Liver (tissue), 9 donors: ENCODE measurements around the gene CACNA1H. TPM values are rescaled to one million over a fixed set of nuclear protein-coding genes. Genes with fewer than 3 reads are reported as not detected.
"Not testable (repeated sequence)": the region's sequence is repeated elsewhere in the genome, so short reads cannot be mapped to it uniquely, and the experiment has no call there.

Experiments
- DNase-seq: peaks from one replicate; pipeline ENCODE4 v3.0.0-alpha.2; 2017; ENCODE audit warnings: low spot score
- H3K27ac ChIP-seq, 2 donors: one replicate each; pipeline ENCODE4 v1.7.0; 2013; ENCODE audit warnings: inconsistent platforms in 2 of 2, low read length in 2 of 2, control low read depth in 1 of 2, low read depth in 1 of 2, mild to moderate bottlenecking in 1 of 2
- H3K27me3 ChIP-seq, 4 donors: one replicate each; pipeline versions ENCODE4 v1.6.1 to v1.7.0; 2013; ENCODE audit warnings: low read length in 3 of 4, inconsistent platforms in 1 of 4, mild to moderate bottlenecking in 1 of 4, moderate library complexity in 1 of 4; ENCODE audit not compliant: control insufficient read depth in 4 of 4, insufficient read depth in 4 of 4
- H3K36me3 ChIP-seq, 4 donors: one replicate each; pipeline versions ENCODE4 v1.6.1 to v1.7.0; 2013; ENCODE audit warnings: low read length in 3 of 4, mild to moderate bottlenecking in 3 of 4, low read depth in 1 of 4, moderate library complexity in 1 of 4; ENCODE audit not compliant: control insufficient read depth in 4 of 4, insufficient read depth in 3 of 4
- H3K4me1 ChIP-seq, 4 donors: one replicate each; pipeline versions ENCODE4 v1.6.1 to v1.7.0; 2013; ENCODE audit warnings: low read length in 3 of 4, mild to moderate bottlenecking in 3 of 4, moderate library complexity in 1 of 4; ENCODE audit not compliant: control insufficient read depth in 4 of 4, insufficient read depth in 4 of 4
- H3K4me3 ChIP-seq, 3 donors: one replicate each; pipeline versions ENCODE4 v1.6.1 to v1.7.0; 2013; ENCODE audit warnings: low read length in 3 of 3, control low read depth in 1 of 3, low read depth in 1 of 3, mild to moderate bottlenecking in 1 of 3
- H3K9ac ChIP-seq, 2 donors: one replicate each; pipeline ENCODE4 v1.7.0; 2013; ENCODE audit warnings: low read length in 2 of 2, mild to moderate bottlenecking in 2 of 2, moderate library complexity in 2 of 2, control low read depth in 1 of 2, low read depth in 1 of 2
- H3K9me3 ChIP-seq, 4 donors: one replicate each; pipeline versions ENCODE4 v1.6.1 to v1.7.0; 2013; ENCODE audit warnings: low read length in 3 of 4; ENCODE audit not compliant: control insufficient read depth in 4 of 4
- EGR1 ChIP-seq, 2 donors: IDR thresholded peaks; 2 replicates each; pipeline ENCODE4 v1.6.1; 2016 to 2018; ENCODE audit warnings: antibody characterized with exemption in 2 of 2, low read depth in 2 of 2
- FOXA1 ChIP-seq: IDR thresholded peaks from 2 replicates; pipeline ENCODE4 v1.6.1; 2016; ENCODE audit warnings: antibody characterized with exemption
- FOXA2 ChIP-seq: IDR thresholded peaks from 2 replicates; pipeline ENCODE4 v1.6.1; 2016; ENCODE audit warnings: antibody characterized with exemption
- GABPA ChIP-seq, 2 donors: IDR thresholded peaks in 1 of 2; conservative IDR thresholded peaks in 1 of 2; 2 replicates each; pipeline ENCODE4 v1.6.1; 2016; ENCODE audit warnings: antibody characterized with exemption in 2 of 2, mild to moderate bottlenecking in 1 of 2, moderate library complexity in 1 of 2
- HNF4A ChIP-seq, 2 donors: conservative IDR thresholded peaks; 2 replicates each; pipeline ENCODE4 v1.6.1; 2016; ENCODE audit warnings: antibody characterized with exemption in 2 of 2, mild to moderate bottlenecking in 2 of 2
- JUND ChIP-seq, 2 donors: IDR thresholded peaks; 2 replicates each; pipeline ENCODE4 v1.6.1; 2016; ENCODE audit warnings: antibody characterized with exemption in 2 of 2
- NR2F2 ChIP-seq: IDR thresholded peaks from 2 replicates; pipeline ENCODE4 v1.6.1; 2016; ENCODE audit warnings: antibody characterized with exemption
- RAD21 ChIP-seq, 2 donors: IDR thresholded peaks; 2 replicates each; pipeline ENCODE4 v1.6.1; 2016; ENCODE audit warnings: antibody characterized with exemption in 2 of 2, mild to moderate bottlenecking in 2 of 2
- RXRA ChIP-seq, 2 donors: IDR thresholded peaks; 2 replicates each; pipeline ENCODE4 v1.6.1; 2017 to 2018; ENCODE audit warnings: antibody characterized with exemption in 2 of 2, mild to moderate bottlenecking in 1 of 2
- SP1 ChIP-seq: IDR thresholded peaks from 2 replicates; pipeline ENCODE4 v1.6.1; 2018; ENCODE audit warnings: antibody characterized with exemption, mild to moderate bottlenecking
- YY1 ChIP-seq: IDR thresholded peaks from 2 replicates; pipeline ENCODE4 v1.6.1; 2016; ENCODE audit warnings: antibody characterized with exemption, mild to moderate bottlenecking
- WGBS: extraction: QIAGEN DNeasy Blood & Tissue Kit; methylation state at CpG from one replicate; pipeline ENCODE4 v1.1.7; 2013; 5-methylcytosine and 5-hydroxymethylcytosine counted together
- polyA plus RNA-seq, 2 donors: library from polyadenylated mRNA; stranded (reverse) in 1 of 2; unstranded in 1 of 2; fragments of 200-250 nt in 1 of 2; fragments of >200 nt in 1 of 2; fragmentation: Nextera tagmentation in 1 of 2; extraction: Ambion mirVana in 1 of 2; gene quantifications; one replicate each; pipeline versions ENCODE4 v1.2.1 to v1.2.3, GENCODE V29; 2013 to 2015
- total RNA-seq, 2 donors: library from RNA; depleted of rRNA; stranded (reverse); fragments of >200 nt; gene quantifications; one replicate each; pipeline ENCODE4 v1.2.3, GENCODE V29; 2014
- TF ChIP-seq, protein P1 (sequence below): IDR thresholded peaks from 2 replicates; pipeline ENCODE4 v1.6.1; 2016; ENCODE audit warnings: antibody characterized with exemption
- TF ChIP-seq, protein P2 (sequence below): IDR thresholded peaks from 2 replicates; pipeline ENCODE4 v1.6.1; 2016; ENCODE audit warnings: antibody characterized with exemption, mild to moderate bottlenecking
- TF ChIP-seq, protein P3 (sequence below): IDR thresholded peaks from 2 replicates; pipeline ENCODE4 v1.6.1; 2016; ENCODE audit warnings: antibody characterized with exemption
- TF ChIP-seq, protein P4 (sequence below): IDR thresholded peaks from 2 replicates; pipeline ENCODE4 v1.6.1; 2016; ENCODE audit warnings: antibody characterized with exemption
- TF ChIP-seq, protein P5 (sequence below): fragments of 150-350 bp; IDR thresholded peaks from 2 replicates; pipeline ENCODE4 v1.5.1; 2017; ENCODE audit warnings: improper control_type of control experiment, low read depth, low read length; ENCODE audit not compliant: missing input control
- donor health status: healthy.
- donor health status: healthy.
- donor health status: healthy.
- donor health status: healthy.
- donor health status: healthy.

CACNA1H gene
- total and polyA plus RNA-seq, 4 donors, result 0.21 to 8.5 (median 6.1) TPM

DNA sequence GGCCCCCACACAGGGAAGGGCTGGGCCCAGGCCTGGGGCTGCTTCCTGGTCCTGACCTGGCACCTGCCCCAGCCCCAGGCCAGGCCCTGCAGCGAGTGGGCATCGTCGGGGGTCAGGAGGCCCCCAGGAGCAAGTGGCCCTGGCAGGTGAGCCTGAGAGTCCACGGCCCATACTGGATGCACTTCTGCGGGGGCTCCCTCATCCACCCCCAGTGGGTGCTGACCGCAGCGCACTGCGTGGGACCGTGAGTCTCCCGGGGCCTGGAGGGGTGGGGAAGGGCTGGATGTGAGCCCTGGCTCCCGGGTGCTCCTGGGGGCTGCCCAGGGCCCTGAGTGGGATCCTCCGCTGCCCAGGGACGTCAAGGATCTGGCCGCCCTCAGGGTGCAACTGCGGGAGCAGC is 88.2 kb downstream of the CACNA1H start:
- WGBS, result 75% methylated on average over 11 of the region's 15 CpGs
- H3K4me1 ChIP-seq, H3K27ac ChIP-seq, H3K4me3 ChIP-seq, H3K27me3 ChIP-seq, H3K9me3 ChIP-seq, H3K36me3 ChIP-seq, H3K9ac ChIP-seq, DNase-seq: not testable (repeated sequence)

DNA sequence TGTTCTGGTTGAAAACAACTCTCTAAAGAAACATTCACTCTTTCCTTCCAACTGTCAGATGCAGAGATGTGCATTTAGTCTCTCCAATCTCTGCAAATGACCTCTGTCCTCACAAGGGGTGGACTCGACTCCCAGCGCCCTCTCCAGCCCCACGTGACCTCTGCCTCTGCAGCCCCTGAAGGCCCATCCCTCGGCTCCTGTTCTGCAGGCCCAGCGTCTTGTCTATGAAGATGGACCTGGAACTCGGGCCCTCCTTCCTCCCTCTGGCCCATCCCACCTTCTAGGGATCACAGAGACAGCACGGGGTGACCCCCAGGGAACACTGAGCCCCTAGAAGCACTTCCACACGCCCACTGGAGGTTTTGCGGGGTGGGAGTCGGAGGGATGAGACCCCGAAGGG is 90.5 kb downstream of the CACNA1H start:
- H3K27ac ChIP-seq, DNase-seq, H3K9ac ChIP-seq, H3K27me3 ChIP-seq, H3K4me1 ChIP-seq, H3K4me3 ChIP-seq, H3K36me3 ChIP-seq, H3K9me3 ChIP-seq: not testable (repeated sequence)
- WGBS, result 54% methylated on average over 7 of the region's 11 CpGs

DNA sequence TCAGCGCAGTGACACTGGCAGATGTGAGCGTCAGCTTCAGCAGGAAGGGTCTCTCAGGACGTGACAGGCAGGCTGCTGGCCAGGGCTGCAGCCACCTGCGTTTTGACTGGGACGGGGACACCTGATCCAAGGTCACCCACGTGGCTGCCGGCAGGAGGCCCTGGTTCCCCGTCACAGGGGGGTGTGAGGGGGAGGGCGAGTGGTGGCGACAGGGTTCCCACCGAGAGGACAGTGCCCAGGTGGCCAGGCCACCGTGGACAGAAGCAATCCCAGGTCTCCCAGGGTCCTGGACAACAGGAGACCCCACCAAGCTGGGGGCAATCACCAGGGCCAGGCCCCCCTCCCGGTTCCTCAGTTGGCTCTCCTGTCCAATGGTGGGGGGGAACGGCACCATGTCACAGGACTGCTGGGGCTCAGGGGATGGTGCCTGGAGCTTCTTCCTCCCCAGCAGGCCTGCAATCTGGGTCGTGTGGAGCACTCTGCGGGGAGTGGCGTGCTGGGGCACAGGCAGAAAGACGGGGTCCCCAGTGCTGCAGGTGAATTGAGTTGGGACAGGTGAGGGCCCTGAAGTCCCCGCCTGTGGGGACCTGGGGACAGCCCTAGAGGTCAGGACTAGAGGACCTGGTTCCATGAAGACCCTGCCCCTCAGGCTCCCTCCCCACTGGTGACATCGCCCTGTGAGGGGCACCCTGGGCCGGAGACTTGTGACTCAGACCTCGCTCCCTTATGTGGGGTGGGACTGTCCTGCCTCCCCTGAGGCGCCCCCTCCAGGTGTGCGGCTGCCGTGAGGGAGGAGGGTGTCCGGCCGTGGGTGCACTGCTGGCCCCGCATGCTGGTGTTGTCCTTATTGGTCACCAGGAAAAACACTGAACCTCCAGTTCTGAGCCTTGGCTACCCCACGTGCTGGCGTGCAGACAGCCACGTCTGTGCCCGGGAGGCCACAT is 91.3 kb downstream of the CACNA1H start:
- 66% methylated on average over 31 of the region's 32 CpGs for WGBS
- not testable (repeated sequence) for H3K4me3 ChIP-seq, H3K27me3 ChIP-seq, DNase-seq, H3K9me3 ChIP-seq, H3K36me3 ChIP-seq, H3K4me1 ChIP-seq, H3K9ac ChIP-seq, H3K27ac ChIP-seq

DNA sequence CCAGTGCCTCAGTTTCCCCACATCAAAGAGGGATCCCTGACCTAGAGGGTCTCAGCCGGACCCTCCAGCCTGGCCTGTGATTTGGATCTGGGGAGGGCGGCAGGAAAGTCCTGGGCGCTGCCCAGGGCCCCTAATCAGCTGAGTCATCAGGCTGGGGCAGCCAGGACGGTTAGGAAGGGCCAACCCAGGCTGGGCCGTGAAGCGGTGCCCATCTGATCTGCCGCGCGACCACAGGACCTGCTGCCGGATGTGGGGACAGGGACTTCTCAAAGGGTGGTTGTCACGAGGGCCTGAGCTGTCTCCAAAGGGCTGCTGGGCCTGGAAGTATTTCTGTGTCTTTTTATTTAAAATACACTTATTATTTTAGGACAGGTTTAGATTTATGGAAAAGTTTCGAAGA is 92.0 kb downstream of the CACNA1H start:
- WGBS, result 75% methylated on average over 12 of the region's 12 CpGs

More for the DNA sequence above, 92.0 kb downstream of the CACNA1H start:
- Histone ChIP-seq H3K4me3 (no peak overlapping the region), H3K36me3 (no peaks in the 10 kb centered on the region), H3K27me3 (no peaks in the 10 kb centered on the region), H3K9ac (no peak overlapping the region), H3K4me1 (no peaks in the 10 kb centered on the region), H3K9me3 (no peaks in the 10 kb centered on the region), H3K27ac (no peak overlapping the region)
- DNase-seq, result no peak
- TF ChIP-seq, protein P1, sequence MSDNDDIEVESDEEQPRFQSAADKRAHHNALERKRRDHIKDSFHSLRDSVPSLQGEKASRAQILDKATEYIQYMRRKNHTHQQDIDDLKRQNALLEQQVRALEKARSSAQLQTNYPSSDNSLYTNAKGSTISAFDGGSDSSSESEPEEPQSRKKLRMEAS, result no peak
- TF ChIP-seq NR2F2 (no peak), RAD21 (IDR thresholded peaks at IDR 0.05) (no peak), GABPA (IDR thresholded peaks at IDR 0.05 in 1 of 2, conservative IDR thresholded peaks at IDR 0.05 in 1 of 2) (no peak), FOXA2 (no peak), SP1 (no peak), HNF4A (conservative IDR thresholded peaks at IDR 0.05) (no peak), RXRA (IDR thresholded peaks at IDR 0.05) (no peak), EGR1 (IDR thresholded peaks at IDR 0.05; ENCODE audit: low read depth in 2 of 2) (no peak), YY1 (no peak), JUND (IDR thresholded peaks at IDR 0.05) (no peak), FOXA1 (no peak)
- TF ChIP-seq, protein P2, sequence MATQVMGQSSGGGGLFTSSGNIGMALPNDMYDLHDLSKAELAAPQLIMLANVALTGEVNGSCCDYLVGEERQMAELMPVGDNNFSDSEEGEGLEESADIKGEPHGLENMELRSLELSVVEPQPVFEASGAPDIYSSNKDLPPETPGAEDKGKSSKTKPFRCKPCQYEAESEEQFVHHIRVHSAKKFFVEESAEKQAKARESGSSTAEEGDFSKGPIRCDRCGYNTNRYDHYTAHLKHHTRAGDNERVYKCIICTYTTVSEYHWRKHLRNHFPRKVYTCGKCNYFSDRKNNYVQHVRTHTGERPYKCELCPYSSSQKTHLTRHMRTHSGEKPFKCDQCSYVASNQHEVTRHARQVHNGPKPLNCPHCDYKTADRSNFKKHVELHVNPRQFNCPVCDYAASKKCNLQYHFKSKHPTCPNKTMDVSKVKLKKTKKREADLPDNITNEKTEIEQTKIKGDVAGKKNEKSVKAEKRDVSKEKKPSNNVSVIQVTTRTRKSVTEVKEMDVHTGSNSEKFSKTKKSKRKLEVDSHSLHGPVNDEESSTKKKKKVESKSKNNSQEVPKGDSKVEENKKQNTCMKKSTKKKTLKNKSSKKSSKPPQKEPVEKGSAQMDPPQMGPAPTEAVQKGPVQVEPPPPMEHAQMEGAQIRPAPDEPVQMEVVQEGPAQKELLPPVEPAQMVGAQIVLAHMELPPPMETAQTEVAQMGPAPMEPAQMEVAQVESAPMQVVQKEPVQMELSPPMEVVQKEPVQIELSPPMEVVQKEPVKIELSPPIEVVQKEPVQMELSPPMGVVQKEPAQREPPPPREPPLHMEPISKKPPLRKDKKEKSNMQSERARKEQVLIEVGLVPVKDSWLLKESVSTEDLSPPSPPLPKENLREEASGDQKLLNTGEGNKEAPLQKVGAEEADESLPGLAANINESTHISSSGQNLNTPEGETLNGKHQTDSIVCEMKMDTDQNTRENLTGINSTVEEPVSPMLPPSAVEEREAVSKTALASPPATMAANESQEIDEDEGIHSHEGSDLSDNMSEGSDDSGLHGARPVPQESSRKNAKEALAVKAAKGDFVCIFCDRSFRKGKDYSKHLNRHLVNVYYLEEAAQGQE, result no peak
- TF ChIP-seq, protein P3, sequence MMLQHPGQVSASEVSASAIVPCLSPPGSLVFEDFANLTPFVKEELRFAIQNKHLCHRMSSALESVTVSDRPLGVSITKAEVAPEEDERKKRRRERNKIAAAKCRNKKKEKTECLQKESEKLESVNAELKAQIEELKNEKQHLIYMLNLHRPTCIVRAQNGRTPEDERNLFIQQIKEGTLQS, result no peak
- TF ChIP-seq, protein P4, sequence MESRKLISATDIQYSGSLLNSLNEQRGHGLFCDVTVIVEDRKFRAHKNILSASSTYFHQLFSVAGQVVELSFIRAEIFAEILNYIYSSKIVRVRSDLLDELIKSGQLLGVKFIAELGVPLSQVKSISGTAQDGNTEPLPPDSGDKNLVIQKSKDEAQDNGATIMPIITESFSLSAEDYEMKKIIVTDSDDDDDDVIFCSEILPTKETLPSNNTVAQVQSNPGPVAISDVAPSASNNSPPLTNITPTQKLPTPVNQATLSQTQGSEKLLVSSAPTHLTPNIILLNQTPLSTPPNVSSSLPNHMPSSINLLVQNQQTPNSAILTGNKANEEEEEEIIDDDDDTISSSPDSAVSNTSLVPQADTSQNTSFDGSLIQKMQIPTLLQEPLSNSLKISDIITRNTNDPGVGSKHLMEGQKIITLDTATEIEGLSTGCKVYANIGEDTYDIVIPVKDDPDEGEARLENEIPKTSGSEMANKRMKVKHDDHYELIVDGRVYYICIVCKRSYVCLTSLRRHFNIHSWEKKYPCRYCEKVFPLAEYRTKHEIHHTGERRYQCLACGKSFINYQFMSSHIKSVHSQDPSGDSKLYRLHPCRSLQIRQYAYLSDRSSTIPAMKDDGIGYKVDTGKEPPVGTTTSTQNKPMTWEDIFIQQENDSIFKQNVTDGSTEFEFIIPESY, result no peak
- TF ChIP-seq, protein P5, sequence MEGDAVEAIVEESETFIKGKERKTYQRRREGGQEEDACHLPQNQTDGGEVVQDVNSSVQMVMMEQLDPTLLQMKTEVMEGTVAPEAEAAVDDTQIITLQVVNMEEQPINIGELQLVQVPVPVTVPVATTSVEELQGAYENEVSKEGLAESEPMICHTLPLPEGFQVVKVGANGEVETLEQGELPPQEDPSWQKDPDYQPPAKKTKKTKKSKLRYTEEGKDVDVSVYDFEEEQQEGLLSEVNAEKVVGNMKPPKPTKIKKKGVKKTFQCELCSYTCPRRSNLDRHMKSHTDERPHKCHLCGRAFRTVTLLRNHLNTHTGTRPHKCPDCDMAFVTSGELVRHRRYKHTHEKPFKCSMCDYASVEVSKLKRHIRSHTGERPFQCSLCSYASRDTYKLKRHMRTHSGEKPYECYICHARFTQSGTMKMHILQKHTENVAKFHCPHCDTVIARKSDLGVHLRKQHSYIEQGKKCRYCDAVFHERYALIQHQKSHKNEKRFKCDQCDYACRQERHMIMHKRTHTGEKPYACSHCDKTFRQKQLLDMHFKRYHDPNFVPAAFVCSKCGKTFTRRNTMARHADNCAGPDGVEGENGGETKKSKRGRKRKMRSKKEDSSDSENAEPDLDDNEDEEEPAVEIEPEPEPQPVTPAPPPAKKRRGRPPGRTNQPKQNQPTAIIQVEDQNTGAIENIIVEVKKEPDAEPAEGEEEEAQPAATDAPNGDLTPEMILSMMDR, result no peak
